IMR-90 (cell line): ENCODE results near the gene ATG5.

Experiments
- BHLHE40 ChIP-seq: fragments of 150-350 bp; IDR thresholded peaks from 2 replicates; pipeline ENCODE4 v1.6.1; 2016; ENCODE audit warnings: mild to moderate bottlenecking, low read depth, low read length
- RAD21 ChIP-seq: IDR thresholded peaks from 2 replicates; pipeline ENCODE4 v1.6.1; 2012; ENCODE audit warnings: low read length, improper control_type of control experiment
- RFX5 ChIP-seq: IDR thresholded peaks from 2 replicates; pipeline ENCODE4 v1.8.0; 2012; ENCODE audit warnings: low read depth, mild to moderate bottlenecking, low read length, moderate library complexity
- TF ChIP-seq, protein P1 (sequence below): conservative IDR thresholded peaks from 2 replicates; pipeline ENCODE4 v1.5.1; 2012; ENCODE audit warnings: mild to moderate bottlenecking, low read depth, low read length, improper control_type of control experiment

DNA sequence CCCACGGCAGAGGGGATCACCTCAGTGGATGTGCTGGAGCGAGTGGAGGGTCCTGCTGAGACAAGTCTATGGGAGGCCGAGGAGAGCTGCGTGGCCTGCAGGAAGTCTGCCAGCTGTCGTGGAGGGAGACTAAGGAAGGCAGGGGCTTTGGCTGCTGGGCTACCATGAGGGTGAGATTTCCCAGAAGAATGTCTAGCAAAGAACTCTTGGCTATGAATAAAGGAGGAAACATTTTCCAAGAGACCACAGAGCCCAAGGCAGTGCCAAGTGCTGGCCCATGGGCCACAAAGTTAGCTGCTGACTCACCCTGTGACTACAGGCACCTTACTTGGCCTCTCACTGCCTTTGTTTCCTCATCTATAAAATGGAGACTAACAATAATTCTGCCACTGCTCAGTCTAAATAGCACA lies 166.0 kb downstream of the ATG5 start:
- TF ChIP-seq RFX5 (no peak), BHLHE40 (no peak), RAD21 (no peak)
- TF ChIP-seq, protein P1, sequence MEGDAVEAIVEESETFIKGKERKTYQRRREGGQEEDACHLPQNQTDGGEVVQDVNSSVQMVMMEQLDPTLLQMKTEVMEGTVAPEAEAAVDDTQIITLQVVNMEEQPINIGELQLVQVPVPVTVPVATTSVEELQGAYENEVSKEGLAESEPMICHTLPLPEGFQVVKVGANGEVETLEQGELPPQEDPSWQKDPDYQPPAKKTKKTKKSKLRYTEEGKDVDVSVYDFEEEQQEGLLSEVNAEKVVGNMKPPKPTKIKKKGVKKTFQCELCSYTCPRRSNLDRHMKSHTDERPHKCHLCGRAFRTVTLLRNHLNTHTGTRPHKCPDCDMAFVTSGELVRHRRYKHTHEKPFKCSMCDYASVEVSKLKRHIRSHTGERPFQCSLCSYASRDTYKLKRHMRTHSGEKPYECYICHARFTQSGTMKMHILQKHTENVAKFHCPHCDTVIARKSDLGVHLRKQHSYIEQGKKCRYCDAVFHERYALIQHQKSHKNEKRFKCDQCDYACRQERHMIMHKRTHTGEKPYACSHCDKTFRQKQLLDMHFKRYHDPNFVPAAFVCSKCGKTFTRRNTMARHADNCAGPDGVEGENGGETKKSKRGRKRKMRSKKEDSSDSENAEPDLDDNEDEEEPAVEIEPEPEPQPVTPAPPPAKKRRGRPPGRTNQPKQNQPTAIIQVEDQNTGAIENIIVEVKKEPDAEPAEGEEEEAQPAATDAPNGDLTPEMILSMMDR, result no peak
